GM19035 (cell line): ENCODE results near the gene USF3.

Experiments
- ATAC-seq: cut with Tn5 transposase; IDR thresholded peaks from one replicate; pipeline ENCODE4 v1.9.1; 2021; ENCODE audit not compliant: unreplicated experiment

USF3 gene, protein sequence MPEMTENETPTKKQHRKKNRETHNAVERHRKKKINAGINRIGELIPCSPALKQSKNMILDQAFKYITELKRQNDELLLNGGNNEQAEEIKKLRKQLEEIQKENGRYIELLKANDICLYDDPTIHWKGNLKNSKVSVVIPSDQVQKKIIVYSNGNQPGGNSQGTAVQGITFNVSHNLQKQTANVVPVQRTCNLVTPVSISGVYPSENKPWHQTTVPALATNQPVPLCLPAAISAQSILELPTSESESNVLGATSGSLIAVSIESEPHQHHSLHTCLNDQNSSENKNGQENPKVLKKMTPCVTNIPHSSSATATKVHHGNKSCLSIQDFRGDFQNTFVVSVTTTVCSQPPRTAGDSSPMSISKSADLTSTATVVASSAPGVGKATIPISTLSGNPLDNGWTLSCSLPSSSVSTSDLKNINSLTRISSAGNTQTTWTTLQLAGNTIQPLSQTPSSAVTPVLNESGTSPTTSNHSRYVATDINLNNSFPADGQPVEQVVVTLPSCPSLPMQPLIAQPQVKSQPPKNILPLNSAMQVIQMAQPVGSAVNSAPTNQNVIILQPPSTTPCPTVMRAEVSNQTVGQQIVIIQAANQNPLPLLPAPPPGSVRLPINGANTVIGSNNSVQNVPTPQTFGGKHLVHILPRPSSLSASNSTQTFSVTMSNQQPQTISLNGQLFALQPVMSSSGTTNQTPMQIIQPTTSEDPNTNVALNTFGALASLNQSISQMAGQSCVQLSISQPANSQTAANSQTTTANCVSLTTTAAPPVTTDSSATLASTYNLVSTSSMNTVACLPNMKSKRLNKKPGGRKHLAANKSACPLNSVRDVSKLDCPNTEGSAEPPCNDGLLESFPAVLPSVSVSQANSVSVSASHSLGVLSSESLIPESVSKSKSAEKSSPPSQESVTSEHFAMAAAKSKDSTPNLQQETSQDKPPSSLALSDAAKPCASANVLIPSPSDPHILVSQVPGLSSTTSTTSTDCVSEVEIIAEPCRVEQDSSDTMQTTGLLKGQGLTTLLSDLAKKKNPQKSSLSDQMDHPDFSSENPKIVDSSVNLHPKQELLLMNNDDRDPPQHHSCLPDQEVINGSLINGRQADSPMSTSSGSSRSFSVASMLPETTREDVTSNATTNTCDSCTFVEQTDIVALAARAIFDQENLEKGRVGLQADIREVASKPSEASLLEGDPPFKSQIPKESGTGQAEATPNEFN (N-terminal part only)

DNA sequence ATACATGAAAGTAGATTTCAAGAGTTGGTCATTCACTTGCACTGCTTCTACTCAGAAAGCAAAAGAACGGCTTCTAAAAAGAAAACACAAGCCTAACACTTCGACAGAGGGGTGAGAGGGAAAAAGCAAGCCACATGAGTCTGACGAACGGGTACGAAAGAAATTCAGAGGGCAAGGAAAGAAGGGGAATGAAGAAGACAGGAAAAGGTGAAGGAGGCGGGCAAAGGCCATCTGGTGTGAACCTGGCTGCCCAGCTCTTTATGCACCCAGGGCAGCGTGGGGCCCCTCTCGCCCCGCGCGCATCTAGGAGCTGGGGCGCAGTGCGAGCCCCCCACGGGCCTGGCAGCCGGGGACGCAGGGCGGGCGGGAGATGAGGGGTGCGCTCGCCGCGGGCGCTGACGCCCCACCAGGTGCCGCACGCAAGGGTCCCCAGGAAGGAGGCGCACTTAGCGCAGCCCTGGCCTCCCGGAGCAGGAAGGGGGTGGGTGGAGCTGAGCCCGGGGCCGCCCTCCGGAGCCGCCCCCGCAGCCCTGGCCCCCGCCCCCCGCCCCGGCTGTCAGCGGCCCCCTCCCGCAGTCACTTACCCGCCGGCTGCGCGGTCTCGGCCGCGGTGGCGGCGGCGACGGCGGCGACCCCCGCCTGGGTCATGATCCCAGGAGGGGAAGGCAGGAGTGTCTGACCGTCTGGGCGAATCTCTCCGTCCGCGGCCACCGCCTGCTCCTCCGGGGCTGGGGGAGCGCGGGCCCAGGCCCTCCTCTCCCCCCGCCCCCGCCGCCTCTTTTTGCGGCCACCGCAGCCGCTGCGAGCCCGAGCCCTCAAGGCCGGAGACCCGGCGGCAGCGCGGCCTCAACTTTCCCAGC is at the start of gene USF3:
USF3 (minus strand) TSS at position 857 of the 860 bp plus-strand sequence. CDS start 21,764 bp downstream, outside the sequence.
- ATAC-seq, result peak; percentile 66

DNA sequence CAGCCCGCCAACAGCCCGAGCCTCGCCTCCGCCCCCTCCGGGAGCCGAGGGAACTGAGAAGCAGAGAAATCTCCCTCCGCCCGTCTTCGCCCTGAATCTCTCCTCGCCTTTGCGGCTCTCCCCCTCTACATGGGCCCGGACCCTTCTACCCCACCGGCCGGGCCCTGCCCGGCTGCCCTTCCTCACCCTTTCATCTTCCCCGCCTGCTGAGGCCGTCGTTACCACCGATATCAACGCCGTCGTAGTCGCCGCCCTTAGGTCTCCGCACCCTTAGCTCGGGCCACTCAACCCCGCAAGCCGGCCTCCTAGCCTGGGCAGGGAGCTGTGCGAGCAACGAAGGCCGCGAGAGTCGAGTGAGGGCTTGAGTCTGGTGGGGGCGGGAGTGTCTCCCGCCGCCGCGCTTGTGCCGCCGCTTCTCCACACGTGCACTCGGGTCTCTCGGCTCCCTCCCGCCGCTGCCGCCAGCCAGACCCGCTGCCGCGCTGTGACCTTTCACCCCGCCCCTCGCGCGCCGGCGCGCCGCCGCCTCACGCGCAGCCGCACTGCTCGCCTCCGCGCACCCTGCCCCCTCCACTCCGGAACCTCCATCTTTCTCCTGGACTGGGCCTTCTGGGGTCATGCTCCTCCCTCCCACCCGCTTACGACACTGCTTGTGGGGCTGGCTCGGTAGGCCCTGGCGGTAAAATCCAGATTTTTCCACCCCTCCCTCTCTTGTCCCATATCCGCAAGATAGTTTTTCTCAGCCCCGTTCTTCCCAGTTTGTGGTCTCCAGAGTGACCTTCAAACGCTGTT is 49.5 kb upstream of the USF3 start, which contains the start of gene NAA50:
NAA50 (minus strand) TSS at position 494 of the 792 bp plus-strand sequence; CDS start at position 194, 300 bp downstream.
- ATAC-seq, result peak; percentile 51

DNA sequence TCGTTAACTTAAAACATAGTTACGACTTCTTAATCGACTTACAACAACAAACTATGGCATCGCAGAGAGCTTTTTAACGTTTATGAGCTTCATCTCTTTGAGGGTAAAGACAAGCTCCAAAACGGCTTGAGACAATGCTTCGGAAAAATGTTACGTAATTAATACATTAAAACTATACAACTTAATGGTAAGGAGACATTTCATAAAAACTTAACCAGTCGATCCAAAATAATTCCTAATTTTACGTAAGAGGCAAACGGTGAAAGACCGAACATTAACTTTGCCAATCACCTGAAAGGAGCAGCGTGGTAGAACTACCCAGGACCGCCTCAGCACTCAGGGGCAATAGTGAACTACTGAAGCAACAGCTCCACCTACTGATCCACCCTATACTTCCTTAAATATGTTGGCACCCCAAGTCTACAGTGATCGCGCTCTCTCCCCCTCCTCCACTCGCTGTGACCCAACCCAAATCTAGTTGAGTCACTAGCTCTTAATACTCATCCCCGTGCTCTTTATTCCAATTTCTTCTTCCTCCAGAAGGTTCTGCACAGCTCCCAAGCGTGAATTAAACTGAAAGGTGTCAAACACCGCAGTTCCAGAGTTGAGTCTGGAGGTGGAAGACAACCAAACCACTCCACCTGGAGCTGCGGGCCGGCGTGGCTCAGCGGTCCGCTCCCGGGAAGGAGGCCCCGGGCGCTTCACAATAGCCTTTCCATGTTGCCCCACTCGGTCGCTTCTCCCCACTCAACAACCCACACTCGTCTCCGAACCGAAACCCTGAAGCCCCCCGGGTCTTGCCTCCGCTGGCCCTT is 48.7 kb upstream of the USF3 start:
- ATAC-seq, result peak; percentile 52

DNA sequence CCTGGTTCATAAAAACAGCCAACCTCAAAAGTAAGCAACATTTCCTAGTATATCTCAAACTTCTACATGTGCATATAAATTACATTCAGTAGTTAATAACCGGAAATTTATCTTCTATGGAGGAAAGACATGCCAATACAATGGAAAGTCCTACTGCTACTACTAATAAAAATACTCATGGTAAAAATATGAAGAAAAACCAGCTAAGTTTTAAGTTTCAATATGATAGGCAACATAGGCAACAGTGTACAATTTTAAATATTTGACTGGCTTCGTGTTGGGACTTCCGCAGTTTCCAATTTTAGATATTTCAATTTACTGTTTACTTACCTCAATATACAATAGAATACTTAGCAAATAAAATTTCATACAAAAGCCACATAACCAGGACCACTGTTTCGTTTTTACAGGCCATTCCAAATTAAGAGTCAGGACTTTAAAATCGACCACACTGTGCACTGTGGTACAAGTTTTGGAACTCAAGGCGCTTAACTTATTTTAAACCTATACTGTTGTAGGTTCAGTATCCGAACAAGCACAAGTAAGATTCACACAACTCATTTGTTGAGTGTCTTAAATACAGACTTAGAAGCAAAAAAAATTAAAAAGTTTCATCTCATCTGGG is 46.7 kb upstream of the USF3 start:
- no peak for ATAC-seq

DNA sequence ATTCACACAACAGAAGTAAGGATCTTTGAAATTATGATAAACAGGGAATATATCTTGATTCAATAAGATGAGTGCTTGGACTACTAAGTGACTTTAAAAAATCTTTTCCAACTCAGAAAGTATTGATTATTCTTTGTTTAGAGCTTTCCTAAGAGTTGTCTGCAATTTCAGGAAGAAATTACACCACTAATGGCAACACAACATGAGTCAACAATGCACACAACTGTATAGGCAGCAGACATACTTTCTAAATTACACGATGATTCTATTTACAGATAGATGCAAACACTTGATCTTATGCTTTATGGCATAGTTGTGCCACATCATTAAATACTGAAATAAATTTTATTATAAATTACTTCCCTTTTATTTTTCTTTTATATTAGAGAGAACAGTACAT is 45.2 kb upstream of the USF3 start:
- no peak for ATAC-seq

DNA sequence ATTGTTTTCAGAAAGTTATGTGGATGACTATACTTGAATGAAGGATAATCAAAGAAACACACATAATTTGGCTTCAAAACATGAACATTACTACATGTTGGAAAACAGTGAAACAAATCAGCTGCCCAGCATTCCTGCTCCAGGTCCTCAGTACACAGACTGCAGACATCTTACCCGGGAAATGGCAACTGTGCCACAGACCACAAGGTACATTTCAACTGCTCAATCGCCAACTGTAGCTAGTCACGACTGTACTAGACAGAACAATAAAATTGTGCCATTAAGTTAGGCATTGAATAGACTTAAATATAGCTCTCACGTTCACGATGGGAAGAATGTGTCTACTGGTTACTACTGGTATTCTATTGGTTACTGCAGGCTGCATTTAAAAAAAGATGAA is 44.6 kb upstream of the USF3 start:
- no peak for ATAC-seq

DNA sequence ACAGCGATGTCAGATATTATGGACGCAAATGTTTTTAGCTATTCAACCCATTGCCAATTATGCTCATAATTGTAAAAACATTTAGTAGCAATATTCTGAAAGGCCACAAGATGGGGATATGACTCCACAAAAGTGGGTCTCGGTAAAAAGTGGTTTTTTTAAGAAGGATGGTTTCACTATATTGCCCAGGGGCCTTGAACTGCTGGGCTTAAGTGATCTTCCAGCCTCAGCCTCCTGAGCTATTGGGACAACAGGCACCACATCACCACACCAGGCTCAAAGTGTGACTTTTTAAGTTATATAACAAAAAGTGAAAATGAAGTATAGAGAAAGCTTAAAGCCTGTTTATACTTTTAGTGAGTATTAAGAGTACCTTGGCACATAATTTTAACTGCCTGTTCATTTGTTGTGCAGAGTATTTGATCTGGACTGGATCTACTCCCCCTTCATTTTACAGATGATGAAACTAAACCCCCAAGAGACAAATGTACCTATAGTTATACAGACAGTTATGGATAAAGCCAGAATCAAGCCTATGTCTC is 40.2 kb upstream of the USF3 start:
- ATAC-seq, result peak; percentile 60

DNA sequence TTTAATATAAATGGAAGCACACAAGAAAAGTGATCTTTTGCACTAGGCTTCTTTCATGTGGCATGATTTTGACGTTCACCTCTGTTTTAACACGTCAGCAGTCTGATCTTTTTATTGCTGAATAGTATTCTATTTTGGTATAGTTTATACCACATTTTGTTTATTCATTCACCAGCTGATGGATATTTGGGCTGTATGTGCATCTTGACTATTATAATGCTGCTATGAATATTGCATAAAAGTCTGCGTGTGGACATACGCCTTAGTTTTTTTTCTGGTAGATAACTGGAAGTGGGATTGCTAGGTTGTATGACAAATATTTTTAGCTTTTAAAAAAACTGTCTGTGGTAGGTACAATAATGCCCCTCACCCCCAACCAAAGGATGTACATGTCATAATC is 35.3 kb upstream of the USF3 start:
- no peak for ATAC-seq

DNA sequence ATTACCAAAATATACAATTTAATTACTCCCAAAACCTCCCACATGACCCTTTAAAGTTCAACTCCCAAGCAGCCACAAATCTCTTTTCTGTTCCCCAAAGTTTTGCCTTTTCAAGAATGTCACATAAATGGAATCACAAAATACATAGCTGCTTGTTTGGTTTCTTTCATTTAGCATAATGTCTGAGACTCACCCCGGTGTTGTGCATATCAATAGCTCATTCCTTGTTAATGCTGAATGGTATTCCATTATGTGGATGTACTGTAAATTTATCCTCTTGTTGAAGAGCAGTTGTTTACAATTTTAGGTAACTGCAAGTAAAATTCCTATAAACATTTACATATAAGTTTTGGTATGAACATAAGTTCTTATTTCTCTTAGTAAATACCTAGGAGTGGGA is 34.1 kb upstream of the USF3 start:
- ATAC-seq, result no peak

DNA sequence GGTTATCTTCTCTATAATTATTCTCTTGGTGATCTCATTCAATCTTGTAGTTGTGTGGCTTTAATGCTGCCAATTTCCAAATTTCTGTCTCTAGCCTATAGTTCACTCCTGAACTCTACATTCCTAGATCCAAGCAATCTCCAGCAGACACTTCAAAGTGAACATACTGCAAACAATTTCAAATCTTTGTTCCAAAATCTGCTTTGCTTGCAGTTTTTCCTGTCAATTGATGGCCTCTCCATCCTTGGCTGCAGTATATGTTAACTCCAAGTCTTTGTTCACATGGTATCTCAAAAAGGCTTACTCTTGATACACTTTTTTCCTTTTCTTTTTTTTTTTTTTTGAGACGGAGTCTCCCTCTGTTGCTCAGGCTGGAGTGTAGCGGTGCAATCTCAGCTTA is 32.2 kb upstream of the USF3 start:
- ATAC-seq, result no peak

DNA sequence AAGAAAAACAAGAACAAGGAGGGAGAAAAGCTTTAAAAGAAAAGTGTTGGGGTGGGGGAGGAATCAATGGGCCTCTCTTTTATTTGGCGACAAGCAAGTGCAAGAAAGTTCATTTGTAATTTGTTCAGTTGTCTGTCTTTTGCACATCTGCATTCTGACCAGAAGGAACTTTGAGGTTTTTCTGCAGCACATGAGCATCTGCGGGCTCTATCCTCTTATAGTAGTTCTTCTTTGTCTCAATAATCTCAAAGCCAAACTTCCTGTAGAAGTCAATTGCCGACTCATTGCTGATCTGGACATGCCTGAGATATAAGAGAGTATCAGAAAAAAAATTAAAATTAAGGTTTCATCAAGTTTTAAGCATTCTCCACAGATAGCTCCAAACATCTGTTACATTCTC is 25.2 kb upstream of the USF3 start:
- no peak for ATAC-seq

DNA sequence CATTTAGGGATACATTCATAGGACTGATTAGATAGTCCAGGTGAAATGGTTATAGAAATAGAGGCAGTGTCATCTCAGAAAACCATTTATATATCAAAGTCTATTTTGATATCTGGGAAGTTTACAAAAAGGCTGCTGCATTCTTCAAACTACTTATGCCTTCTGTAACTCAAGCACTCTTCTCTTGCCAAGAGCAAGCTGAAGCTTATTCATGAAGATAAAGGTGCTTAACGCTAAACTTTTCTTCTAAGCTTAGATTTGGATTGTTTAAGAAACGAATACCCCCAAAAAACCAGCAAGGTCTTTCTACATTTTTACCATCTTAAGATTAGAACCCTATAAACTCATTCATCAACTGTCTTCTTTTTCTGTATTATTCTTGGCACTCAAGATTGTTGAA is 23.3 kb upstream of the USF3 start:
- ATAC-seq, result no peak

DNA sequence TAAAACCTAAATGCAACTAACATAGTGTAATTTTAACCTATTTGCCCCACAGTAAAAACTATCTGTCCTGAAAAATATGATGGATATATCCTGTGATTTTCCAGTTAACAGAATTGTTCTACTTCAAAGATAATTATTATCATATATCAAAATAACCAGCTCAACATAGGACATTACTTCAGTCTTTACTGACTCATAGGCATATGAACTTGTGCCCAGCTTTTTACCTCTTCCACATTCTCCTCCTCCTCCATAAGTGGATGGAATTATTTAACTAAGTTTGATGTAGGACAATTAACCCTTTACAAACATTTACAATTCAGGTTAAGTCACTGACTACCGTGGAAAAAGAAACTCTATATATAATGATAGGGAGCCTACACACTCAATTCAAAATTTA is 22.9 kb upstream of the USF3 start:
- ATAC-seq, result no peak

DNA sequence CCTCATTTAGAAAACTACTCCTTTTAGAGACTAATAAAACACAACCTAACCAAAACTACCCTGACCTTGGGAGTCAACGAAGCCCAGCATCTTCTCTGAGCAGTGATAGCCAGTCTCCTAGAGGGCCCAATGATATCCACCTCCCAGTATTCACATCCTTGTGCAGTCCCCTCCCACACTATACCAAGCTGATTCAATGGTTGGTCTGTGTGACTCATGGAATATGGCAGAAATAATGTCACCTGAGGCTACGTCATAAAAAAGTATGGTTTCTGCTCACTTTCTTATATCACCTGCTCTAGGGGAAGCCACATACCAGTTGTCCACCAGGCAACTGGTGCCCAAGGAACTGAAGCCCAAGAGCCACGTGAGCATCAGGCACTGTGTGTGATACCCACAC is 21.4 kb upstream of the USF3 start:
- ATAC-seq, result no peak

DNA sequence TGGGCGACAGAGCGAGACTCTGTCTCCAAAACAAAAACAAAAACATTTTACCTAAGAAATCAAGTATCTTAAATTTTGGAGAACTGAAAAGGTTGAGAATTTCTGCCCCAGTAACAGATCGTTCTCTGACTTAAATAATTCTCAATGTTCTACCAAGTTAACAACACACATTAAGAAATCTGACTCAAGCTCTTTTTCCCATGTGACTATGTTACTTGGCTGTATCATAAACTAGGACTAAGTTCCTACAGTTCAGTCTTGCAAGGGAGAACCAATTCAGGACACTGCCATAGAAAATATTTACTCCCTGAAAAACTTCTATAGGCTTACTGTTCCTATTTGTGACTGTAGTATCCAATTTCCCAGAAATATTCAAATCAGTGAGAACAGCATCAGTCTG is 20.9 kb upstream of the USF3 start:
- ATAC-seq, result no peak

DNA sequence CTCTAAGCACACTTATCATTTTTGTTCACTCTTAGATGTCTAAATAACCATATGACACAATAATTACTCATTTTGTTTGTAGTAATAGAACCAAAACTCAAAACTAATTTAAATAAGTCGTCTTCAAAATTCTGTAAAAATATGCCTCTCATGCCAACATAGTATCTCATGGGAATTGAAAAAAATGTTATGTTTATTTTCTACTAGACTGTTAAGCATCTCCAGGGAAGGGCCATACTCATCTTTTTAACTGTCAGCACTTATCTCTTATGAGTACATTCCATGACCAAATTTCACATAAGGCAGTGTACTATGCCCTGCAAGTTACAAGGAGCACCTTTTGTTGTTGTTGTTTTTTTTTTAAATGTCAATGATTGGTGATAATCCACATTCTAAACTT is 18.3 kb upstream of the USF3 start:
- ATAC-seq, result no peak

DNA sequence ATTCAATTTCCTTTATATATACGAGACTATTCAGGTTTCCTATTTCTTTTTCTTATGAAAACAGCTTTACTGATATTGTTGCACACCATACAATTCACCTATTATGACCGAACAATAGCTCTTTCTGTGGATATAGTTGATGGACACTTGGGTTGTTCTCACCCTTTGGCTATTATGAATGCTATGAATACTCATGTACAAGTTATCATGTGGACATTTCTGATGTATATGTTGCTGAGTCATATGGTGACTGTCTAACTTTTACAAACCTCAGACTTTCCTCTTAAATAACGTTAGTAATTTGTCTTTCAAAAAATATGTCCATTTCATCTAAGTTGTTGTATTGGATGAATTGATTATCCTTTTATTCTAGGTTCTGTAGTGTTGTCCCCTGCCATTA is 15.7 kb upstream of the USF3 start:
- ATAC-seq, result no peak

DNA sequence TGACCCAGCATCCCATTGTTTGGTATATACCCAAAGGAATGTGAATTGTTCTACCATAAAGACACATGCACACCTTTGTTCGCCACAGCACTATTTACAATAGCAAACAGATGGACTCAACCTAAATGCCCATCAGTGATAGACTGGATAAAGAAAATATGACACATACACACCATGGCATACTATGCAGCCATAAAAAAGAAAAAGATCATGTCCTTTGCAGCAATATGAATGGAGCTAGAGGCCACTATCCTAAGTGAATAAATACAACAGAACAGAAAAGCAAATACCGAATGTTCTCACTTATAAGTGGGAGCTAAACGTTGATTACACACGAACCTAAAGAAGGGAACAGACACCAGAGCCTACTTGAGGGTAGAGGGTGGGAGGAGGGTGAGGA is 11.4 kb upstream of the USF3 start:
- no peak for ATAC-seq
